Mesodermal cell (in vitro differentiated cells): ENCODE results near the gene SUCLG2.

ENCODE experiments used
- H3K27ac ChIP-seq: 2 replicates; pipeline ENCODE4 v1.7.0; 2013; ENCODE audit warnings: mild to moderate bottlenecking, low read depth, low read length, moderate library complexity; ENCODE audit not compliant: severe bottlenecking
- H3K36me3 ChIP-seq: 2 replicates; pipeline ENCODE4 v1.7.1; 2013; ENCODE audit warnings: mild to moderate bottlenecking, low read length, moderate library complexity; ENCODE audit not compliant: control insufficient read depth, insufficient read depth
- H3K4me1 ChIP-seq: one replicate; pipeline ENCODE4 v1.7.1; 2013; ENCODE audit warnings: mild to moderate bottlenecking, low read length; ENCODE audit not compliant: insufficient read depth, control insufficient read depth, poor library complexity, severe bottlenecking
- H3K4me3 ChIP-seq: 2 replicates; pipeline ENCODE4 v1.7.0; 2013; ENCODE audit warnings: low read length, control low read depth, mild to moderate bottlenecking; ENCODE audit not compliant: insufficient read depth, poor library complexity, severe bottlenecking; ENCODE audit errors: extremely low read depth
- H3K9me3 ChIP-seq: 2 replicates; pipeline ENCODE4 v1.7.1; 2013; ENCODE audit warnings: mild to moderate bottlenecking, low read length, moderate library complexity; ENCODE audit not compliant: control insufficient read depth
- WGBS, 2 experiments: methylation state at CpG; one replicate each; pipeline ENCODE4 v1.1.5; 2013; ENCODE audit warnings: missing lambda C conversion rate in 2 of 2; ENCODE audit not compliant: insufficient coverage in 2 of 2; 5-methylcytosine and 5-hydroxymethylcytosine counted together

The SUCLG2 gene

DNA sequence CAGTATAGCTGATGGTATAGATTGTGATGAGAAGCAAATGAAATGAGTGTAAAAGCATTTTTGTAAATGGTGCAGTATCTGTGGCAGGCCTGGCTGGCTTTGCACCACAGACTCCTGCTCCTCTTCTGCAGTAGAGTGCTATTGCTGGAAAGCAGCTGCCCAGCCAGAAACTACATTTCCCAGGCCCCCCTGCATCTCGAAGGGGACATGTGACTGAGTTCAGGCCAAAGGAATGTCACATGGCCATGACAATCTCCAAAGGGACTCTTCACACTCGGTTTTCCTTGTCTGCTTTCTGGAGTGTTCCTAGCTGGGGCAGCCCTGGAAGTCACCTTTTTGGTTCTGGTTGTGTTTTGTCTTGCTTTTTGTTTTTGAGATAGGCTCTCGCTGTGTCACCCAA lies 277.1 kb downstream of the SUCLG2 start:
- Histone ChIP-seq H3K4me1 (no peaks in the 10 kb centered on the region), H3K36me3 (peaks cover 3% of the 10 kb centered on the region), H3K9me3 (no peaks in the 10 kb centered on the region), H3K27ac (no peak overlapping the region), H3K4me3 (no peak overlapping the region)
- WGBS, 2 experiments, result 86 to 100% methylated on average over 1 of the region's 3 CpGs

DNA sequence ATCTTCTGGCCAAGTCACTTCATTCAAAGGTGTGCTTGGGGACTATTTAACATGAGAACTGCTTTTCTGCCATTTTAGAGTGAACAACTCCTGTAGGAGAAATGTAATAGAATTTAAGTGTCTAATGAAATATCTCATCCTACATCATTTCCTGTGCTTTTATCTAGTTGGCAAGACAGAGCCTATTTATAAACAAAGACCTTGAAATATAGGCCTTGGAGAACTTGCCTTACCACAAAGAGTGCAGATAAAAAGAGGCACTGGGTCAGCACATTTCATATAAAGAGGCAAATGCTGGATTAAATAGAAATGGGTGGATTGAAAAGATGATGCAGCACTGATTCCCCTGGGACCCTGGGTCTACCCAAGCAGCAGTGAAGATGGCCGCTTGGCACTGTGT lies 278.0 kb downstream of the SUCLG2 start:
- no peaks in the 10 kb centered on the region for H3K4me1 ChIP-seq
- H3K4me3 ChIP-seq, result no peak overlapping the region
- H3K9me3 ChIP-seq, result no peaks in the 10 kb centered on the region
- peaks cover 3% of the 10 kb centered on the region for H3K36me3 ChIP-seq
- WGBS, 2 experiments, result 75% methylated on average over 1 of the region's 1 CpG; no CpG with 5 or more reads in 1 of the 2 experiments
- no peak overlapping the region for H3K27ac ChIP-seq

DNA sequence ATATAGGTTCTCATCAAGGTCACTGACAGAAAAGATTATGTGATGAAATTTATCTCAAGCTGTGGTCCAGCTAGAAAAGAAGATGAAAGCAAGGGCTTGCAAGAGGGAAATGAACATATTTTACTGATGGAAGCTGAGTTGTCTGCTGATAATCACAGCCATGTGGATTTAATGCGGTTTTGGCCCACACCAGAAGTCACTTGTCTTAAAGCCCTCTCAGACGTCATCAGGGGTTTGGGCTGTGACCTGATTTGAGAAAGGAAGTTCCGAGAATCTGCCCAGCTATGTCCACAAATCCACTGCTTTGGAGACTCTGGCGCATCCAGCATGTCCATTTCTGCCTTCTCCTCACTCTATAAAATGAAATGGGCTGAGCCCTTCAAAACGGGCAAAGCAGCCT lies 278.4 kb downstream of the SUCLG2 start:
- WGBS, 2 experiments, result 87 to 97% methylated on average over 5 of the region's 5 CpGs
- H3K27ac ChIP-seq, result no peak overlapping the region
- H3K4me1 ChIP-seq, result no peaks in the 10 kb centered on the region
- peaks cover 3% of the 10 kb centered on the region for H3K36me3 ChIP-seq
- no peak overlapping the region for H3K4me3 ChIP-seq
- H3K9me3 ChIP-seq, result no peaks in the 10 kb centered on the region

DNA sequence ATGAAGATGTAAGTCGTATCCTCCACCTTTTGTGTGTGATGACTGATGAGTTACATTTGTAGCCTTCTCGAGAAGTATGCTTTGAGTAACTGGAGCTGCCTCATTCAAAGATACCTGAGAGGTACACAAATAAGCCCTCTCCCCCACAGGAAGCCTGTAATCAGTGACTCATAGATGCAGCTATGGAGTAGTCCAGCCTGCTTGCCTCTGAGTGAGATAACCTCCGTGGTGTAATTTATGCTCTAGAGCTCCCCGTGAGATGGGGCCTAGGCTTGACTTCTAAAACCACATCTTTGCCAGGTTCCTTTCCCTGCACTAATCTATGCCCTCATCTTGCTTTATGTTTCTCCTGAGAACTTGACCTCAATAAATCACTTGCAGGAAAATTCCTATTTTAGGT lies 291.7 kb downstream of the SUCLG2 start:
- H3K27ac ChIP-seq, result no peak overlapping the region
- H3K4me3 ChIP-seq, result no peak overlapping the region
- H3K36me3 ChIP-seq, result no peaks in the 10 kb centered on the region
- peaks cover 9% of the 10 kb centered on the region for H3K4me1 ChIP-seq
- 53 to 75% methylated on average over 2 to 3 of the region's 4 CpGs for WGBS, 2 experiments
- H3K9me3 ChIP-seq, result no peaks in the 10 kb centered on the region

DNA sequence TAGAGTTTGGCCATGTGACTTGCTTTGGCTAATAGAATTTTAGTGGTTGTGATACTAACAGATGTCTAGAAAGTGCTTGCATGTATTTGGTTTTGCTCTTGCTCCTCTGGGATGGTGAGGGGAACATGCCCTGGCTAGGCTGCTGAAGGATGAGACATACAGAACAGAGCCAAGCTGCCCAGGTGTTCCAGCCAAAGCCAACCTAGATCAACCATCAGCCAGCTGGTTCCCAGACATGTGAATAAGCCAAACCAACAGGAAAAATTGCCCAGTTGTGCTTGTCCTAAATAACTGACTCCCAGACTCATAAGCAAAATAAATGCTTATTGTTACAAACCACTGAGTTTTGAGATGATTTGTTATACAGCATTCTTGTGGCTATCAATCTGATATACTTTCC lies 292.6 kb downstream of the SUCLG2 start:
- no peaks in the 10 kb centered on the region for H3K36me3 ChIP-seq
- H3K9me3 ChIP-seq, result no peaks in the 10 kb centered on the region
- peaks cover 9% of the 10 kb centered on the region for H3K4me1 ChIP-seq
- H3K4me3 ChIP-seq, result no peak overlapping the region
- H3K27ac ChIP-seq, result no peak overlapping the region

DNA sequence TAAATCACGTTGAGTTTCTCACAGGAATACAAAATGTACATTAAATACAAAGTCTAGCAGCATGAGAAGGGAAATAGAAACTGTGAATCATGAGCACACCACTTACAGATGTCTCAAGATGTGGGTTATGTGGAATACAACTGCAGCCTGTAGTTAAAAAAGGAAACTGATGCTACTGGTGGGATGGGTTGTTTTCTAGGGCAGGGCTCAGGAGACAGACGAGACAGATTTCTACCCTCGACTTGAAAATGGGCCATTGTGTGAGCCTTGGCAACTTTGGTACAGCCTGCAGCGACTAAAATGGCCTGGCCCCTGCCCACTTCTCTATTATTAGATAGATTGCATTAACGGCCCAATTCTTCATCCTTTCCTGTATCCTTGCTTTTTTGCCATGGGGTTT lies 293.1 kb downstream of the SUCLG2 start:
- 88 to 91% methylated on average over 3 of the region's 5 CpGs for WGBS, 2 experiments
- H3K4me1 ChIP-seq, result peaks cover 9% of the 10 kb centered on the region
- H3K4me3 ChIP-seq, result no peak overlapping the region
- no peaks in the 10 kb centered on the region for H3K9me3 ChIP-seq
- H3K36me3 ChIP-seq, result no peaks in the 10 kb centered on the region
- no peak overlapping the region for H3K27ac ChIP-seq

DNA sequence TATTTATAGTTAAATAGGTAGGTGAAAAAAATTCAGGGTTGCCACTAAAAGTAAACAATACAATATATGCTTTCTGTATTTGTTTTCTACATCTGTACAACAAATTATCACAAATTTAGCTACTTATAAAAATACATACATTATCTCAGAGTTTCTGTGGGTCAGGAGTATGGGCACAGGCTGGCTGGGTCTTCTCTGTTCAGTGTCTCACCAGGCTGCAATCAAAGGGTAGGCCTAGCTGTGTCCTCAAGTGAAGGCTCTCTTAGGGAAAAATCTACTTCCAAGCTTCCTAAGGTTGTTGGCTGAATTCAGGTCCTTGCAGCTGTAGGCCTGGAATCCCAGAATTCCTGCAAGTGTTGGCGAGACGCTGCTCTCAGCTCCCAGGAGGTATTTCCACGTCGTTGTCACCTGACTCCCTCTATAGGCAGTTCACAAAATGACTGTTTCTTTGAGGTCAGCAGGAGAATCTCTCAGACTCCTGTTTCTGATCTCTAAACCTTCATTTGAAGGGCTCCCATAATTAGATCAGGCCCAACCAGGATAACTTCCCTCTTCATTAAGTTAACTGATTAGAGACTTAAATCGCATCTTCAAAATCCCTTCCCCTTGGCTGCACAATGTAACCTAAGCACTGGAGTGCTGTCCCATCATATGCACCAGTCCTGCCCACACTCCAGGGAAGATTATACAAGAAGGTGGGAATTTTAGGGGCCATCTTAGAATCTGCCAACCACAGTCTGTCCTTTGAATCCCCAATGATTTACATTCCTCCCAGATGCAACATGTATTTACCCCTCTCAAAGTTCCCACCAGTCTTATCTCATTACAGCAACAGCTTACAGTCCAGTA lies 296.6 kb downstream of the SUCLG2 start:
- WGBS, 2 experiments, result 0 to 24% methylated on average over 1 to 3 of the region's 5 CpGs
- H3K36me3 ChIP-seq, result no peaks in the 10 kb centered on the region
- H3K4me3 ChIP-seq, result no peak overlapping the region
- no peaks in the 10 kb centered on the region for H3K9me3 ChIP-seq
- H3K27ac ChIP-seq, result no peak overlapping the region
- H3K4me1 ChIP-seq, result peaks cover 6% of the 10 kb centered on the region

DNA sequence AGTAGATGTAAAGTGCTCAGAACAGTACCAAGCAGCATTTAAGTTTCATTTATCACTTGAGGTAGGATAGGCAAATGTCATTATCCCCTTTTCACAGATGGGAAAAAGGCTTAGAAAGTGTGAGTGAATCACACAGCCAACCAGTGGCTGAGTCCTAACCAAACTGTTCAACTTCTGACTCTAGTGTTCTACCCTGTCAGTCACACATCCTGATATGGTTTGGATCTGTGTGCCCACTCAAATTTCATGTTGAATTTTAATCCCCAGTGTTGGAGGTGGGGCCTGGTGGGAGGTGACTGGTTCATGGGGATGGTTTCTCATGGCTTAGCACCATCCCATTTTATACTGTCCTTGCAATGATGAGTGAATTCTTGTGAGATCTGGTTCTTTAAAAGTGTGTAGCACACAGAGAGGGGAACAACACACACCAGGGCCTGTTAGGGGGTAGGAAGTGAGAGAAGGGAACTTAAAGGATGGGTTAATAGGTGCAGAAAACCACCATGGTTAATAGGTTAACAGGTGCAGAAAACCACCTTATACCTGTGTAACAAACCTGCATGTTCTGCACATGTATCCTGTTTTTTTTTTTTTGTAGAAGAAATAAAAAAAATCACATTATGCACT lies 304.7 kb downstream of the SUCLG2 start:
- peaks cover 2% of the 10 kb centered on the region for H3K4me1 ChIP-seq
- H3K36me3 ChIP-seq, result no peaks in the 10 kb centered on the region
- H3K27ac ChIP-seq, result no peak overlapping the region
- H3K4me3 ChIP-seq, result no peak overlapping the region
- no peaks in the 10 kb centered on the region for H3K9me3 ChIP-seq

DNA sequence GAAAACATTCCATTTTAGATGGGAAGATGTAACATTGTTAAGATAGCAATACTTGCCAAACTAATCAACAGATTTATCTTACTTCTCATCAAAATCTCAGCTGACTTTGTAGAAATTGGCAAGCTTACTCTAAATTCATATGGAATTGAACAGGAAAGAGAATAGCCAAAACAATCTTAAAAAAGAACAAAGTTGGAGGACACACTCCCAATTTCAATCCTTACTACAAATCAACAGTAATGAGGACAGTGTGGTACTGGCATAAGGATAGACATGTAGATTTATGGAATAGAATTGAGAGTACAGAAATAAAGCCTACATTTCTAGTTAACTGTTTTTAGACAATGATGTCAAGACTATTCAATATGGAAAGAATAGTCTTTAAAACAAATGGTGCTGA lies 308.3 kb downstream of the SUCLG2 start:
- H3K36me3 ChIP-seq, result no peaks in the 10 kb centered on the region
- no peak overlapping the region for H3K4me3 ChIP-seq
- H3K27ac ChIP-seq, result no peak overlapping the region
- H3K4me1 ChIP-seq, result peaks cover 2% of the 10 kb centered on the region
- no peaks in the 10 kb centered on the region for H3K9me3 ChIP-seq

DNA sequence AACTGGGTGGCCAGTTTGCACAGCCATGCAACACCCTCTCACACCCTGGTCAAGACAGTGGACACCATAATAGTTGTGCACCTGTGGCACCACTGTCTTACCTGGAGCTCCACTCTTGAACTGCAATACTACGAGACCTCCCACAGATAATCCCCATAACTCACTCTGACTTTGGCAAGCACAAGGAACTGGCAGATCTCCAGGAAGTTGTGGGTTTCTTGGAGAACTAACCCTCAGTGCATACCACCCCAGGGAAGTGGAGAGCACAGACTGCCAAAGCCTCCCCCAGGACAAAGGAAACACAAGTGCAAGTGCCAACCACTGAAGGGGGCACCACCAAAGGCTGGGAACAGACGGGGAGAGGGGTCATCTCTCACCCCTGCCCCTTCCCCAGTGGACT lies 318.6 kb downstream of the SUCLG2 start:
- 50% methylated on average over 1 of the region's 2 CpGs; no CpG with 5 or more reads in 1 of the 2 experiments for WGBS, 2 experiments
- Histone ChIP-seq H3K9me3 (peaks cover 11% of the 10 kb centered on the region), H3K27ac (no peak overlapping the region), H3K36me3 (no peaks in the 10 kb centered on the region), H3K4me1 (no peaks in the 10 kb centered on the region), H3K4me3 (no peak overlapping the region)

DNA sequence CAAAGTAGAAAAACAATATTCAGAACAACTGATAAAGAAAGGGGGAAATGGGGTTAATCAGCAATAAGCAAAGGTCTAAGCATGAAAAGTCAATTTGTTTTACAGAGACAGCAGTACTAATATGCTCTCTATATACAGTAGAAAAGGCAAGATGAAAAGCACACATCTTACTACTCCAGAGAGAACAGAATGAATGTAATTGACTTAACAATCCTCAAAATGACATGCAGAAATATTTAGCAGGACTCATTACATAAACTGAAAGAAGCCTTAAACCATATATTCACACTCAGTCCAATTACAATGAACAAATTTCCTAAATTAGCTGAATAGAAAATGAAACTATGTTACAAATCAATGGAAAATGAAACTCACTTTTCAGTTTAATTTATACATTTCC lies 319.8 kb downstream of the SUCLG2 start:
- no peak overlapping the region for H3K4me3 ChIP-seq
- no peaks in the 10 kb centered on the region for H3K9me3 ChIP-seq
- H3K27ac ChIP-seq, result no peak overlapping the region
- no peaks in the 10 kb centered on the region for H3K4me1 ChIP-seq
- no peaks in the 10 kb centered on the region for H3K36me3 ChIP-seq
